Panc1 (cell line): ENCODE results near the gene TTC28. TPM values are rescaled to one million over a fixed set of nuclear protein-coding genes. Genes with fewer than 3 reads are reported as not detected.
"Not testable (repeated sequence)": the region's sequence is repeated elsewhere in the genome, so short reads cannot be mapped to it uniquely, and the experiment has no call there.

ENCODE experiments used
- ATAC-seq: fragments of 200-7000 bp; cut with Tn5 transposase; 2 replicates; pipeline ENCODE4 v1.9.1; 2020; ENCODE audit warnings: mild to moderate bottlenecking, moderate library complexity
- BruUV-seq: library from RNA; stranded (reverse); fragments of 400-500 nt; replicated peaks from 2 replicates; lab custom pipeline; 2021; lab: Mats Ljungman, UMichigan
- CTCF ChIA-PET: fragments of 300-600 bp; sonication (Branson Sonifier 250); formaldehyde crosslinking; loops from one replicate; lab custom pipeline; 2022; ENCODE audit warnings: antibody characterized with exemption; lab: Charles Lee
- POLR2A ChIA-PET: fragments of 300-600 bp; sonication (Branson Sonifier 250); formaldehyde crosslinking; loops from one replicate; lab custom pipeline; 2022; ENCODE audit warnings: antibody characterized with exemption; lab: Charles Lee
- DNase-seq: peaks from one replicate; pipeline ENCODE4 v3.0.0-alpha.2; 2010; ENCODE audit warnings: low read depth, low spot score
- H3K27ac ChIP-seq: 2 replicates; pipeline ENCODE4 v1.5.1; 2011; ENCODE audit warnings: mild to moderate bottlenecking, low read length, inconsistent platforms
- H3K27me3 ChIP-seq: fragments of 200-500 bp; sonication (Bioruptor generic); 2 replicates; pipeline ENCODE4 v1.6.0; 2014; ENCODE audit warnings: low read length, inconsistent platforms; ENCODE audit not compliant: control insufficient read depth, insufficient read depth
- H3K36me3 ChIP-seq: fragments of 200-500 bp; sonication (Bioruptor generic); 2 replicates; pipeline ENCODE4 v1.5.1; 2014; ENCODE audit warnings: inconsistent platforms, mild to moderate bottlenecking, low read length, moderate library complexity; ENCODE audit not compliant: control insufficient read depth, insufficient read depth
- H3K4me1 ChIP-seq: 2 replicates; pipeline ENCODE4 v1.5.1; 2011; ENCODE audit warnings: inconsistent platforms, mild to moderate bottlenecking, low read length, moderate library complexity; ENCODE audit not compliant: control insufficient read depth, insufficient read depth
- H3K4me3 ChIP-seq, 2 experiments: 2 replicates each; pipeline ENCODE4 v1.5.1; 2011 to 2012; ENCODE audit warnings: low read depth in 2 of 2, low read length in 2 of 2, mild to moderate bottlenecking in 2 of 2, inconsistent platforms in 1 of 2, moderate library complexity in 1 of 2
- H3K9me3 ChIP-seq: fragments of 200-500 bp; sonication (Bioruptor generic); 2 replicates; pipeline ENCODE4 v1.5.1; 2014; ENCODE audit warnings: low read depth, mild to moderate bottlenecking, inconsistent platforms, low read length, moderate library complexity; ENCODE audit not compliant: control insufficient read depth, insufficient read depth
- POLR2AphosphoS5 ChIP-seq: IDR thresholded peaks from 2 replicates; pipeline ENCODE4 v1.6.1; 2012; ENCODE audit warnings: mild to moderate bottlenecking, low read depth, low read length, moderate library complexity
- SIN3A ChIP-seq: IDR thresholded peaks from 2 replicates; pipeline ENCODE4 v1.6.1; 2012; ENCODE audit warnings: low read depth, mild to moderate bottlenecking, low read length, moderate library complexity, borderline replicate concordance; ENCODE audit not compliant: insufficient read depth
- TCF7L2 ChIP-seq: IDR thresholded peaks from 2 replicates; pipeline ENCODE4 v1.6.1; 2011; ENCODE audit warnings: mild to moderate bottlenecking, low read depth, low read length, inconsistent platforms
- in situ Hi-C: cut with HindIII; loops from 2 replicates; pipeline ENCODE4 v1.10.0; 2016; ENCODE audit warnings: low sequenced_read_pairs, low pct_unique_long_range_greater_than_20kb
- intact Hi-C: fragments of 100-400 bp; cut with micrococcal nuclease; formaldehyde crosslinking; loops from one replicate; pipeline ENCODE4 v1.10.0; 2022; ENCODE audit not compliant: unreplicated experiment
- total RNA-seq: library from RNA; stranded (reverse); gene quantifications from one replicate; pipeline ENCODE4 v1.2.1, GENCODE V29; 2021; ENCODE audit not compliant: unreplicated experiment
- TF ChIP-seq, protein P1 (sequence below), 2 experiments: IDR thresholded peaks; 2 replicates each; pipeline ENCODE4 v1.6.1; 2011 to 2012; ENCODE audit warnings: low read depth in 2 of 2, control low read depth in 1 of 2, low read length in 1 of 2, mild to moderate bottlenecking in 1 of 2, moderate library complexity in 1 of 2; ENCODE audit not compliant: insufficient read depth in 1 of 2
- TF ChIP-seq, protein P2 (sequence below): fragments of 450-650 bp; IDR thresholded peaks from 2 replicates; pipeline ENCODE4 v1.5.1; 2017; ENCODE audit warnings: mild to moderate bottlenecking

The TTC28 gene
- total RNA-seq, 1 experiment from 2014 or later, result 24.8 TPM

DNA sequence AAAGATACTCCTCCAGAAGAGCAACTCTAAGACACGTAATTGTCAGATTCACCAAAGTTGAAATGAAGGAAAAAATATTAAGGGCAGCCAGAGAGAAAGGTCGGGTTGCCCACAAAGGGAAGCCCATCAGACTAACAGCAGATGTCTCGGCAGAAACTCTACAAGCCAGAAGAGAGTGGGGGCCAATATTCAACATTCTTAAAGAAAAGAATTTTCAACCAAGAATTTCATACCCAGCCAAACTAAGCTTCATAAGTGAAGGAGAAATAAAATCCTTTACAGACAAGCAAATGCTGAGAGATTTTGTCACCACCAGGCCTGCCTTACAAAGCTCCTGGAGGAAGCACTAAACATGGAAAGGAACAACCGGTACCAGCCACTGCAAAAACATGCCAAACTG is 149.1 kb downstream of the TTC28 start:
- H3K4me1 ChIP-seq, H3K27me3 ChIP-seq, H3K27ac ChIP-seq, POLR2A ChIA-PET, BruUV-seq, CTCF ChIA-PET, ATAC-seq, H3K36me3 ChIP-seq, H3K4me3 ChIP-seq, intact Hi-C loops, H3K9me3 ChIP-seq, DNase-seq, in situ Hi-C loops: not testable (repeated sequence)

GRCh38 chr22:28529144-28529543 is 150.5 kb downstream of the TTC28 start:
- in situ Hi-C loops, H3K27ac ChIP-seq, H3K27me3 ChIP-seq, BruUV-seq, H3K4me1 ChIP-seq, POLR2A ChIA-PET, H3K9me3 ChIP-seq, DNase-seq, H3K4me3 ChIP-seq, ATAC-seq, H3K36me3 ChIP-seq, CTCF ChIA-PET, intact Hi-C loops: not testable (repeated sequence)

- no peaks in the 10 kb centered on the region for H3K9me3 ChIP-seq
- no peak for ATAC-seq
- ChIA-PET POLR2A (no interaction called here), CTCF (no interaction called here)
- no peaks in the 10 kb centered on the region for H3K27me3 ChIP-seq
- no peak overlapping the region for H3K27ac ChIP-seq
- in situ Hi-C loops (no loop called here), intact Hi-C loops (no loop called here)
- DNase-seq, result no peak
- H3K4me1 ChIP-seq, result no peaks in the 10 kb centered on the region
- no peaks in the 10 kb centered on the region for H3K36me3 ChIP-seq
- BruUV-seq, result no TSS peak
- H3K4me3 ChIP-seq, result no peak overlapping the region
- no peak for TF ChIP-seq SIN3A
- TF ChIP-seq POLR2AphosphoS5, result no peak
- TF ChIP-seq, protein P1, sequence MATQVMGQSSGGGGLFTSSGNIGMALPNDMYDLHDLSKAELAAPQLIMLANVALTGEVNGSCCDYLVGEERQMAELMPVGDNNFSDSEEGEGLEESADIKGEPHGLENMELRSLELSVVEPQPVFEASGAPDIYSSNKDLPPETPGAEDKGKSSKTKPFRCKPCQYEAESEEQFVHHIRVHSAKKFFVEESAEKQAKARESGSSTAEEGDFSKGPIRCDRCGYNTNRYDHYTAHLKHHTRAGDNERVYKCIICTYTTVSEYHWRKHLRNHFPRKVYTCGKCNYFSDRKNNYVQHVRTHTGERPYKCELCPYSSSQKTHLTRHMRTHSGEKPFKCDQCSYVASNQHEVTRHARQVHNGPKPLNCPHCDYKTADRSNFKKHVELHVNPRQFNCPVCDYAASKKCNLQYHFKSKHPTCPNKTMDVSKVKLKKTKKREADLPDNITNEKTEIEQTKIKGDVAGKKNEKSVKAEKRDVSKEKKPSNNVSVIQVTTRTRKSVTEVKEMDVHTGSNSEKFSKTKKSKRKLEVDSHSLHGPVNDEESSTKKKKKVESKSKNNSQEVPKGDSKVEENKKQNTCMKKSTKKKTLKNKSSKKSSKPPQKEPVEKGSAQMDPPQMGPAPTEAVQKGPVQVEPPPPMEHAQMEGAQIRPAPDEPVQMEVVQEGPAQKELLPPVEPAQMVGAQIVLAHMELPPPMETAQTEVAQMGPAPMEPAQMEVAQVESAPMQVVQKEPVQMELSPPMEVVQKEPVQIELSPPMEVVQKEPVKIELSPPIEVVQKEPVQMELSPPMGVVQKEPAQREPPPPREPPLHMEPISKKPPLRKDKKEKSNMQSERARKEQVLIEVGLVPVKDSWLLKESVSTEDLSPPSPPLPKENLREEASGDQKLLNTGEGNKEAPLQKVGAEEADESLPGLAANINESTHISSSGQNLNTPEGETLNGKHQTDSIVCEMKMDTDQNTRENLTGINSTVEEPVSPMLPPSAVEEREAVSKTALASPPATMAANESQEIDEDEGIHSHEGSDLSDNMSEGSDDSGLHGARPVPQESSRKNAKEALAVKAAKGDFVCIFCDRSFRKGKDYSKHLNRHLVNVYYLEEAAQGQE (IDR thresholded peaks at IDR 0.05; ENCODE audit: insufficient read depth in 1 of 2, low read depth in 2 of 2, low read length in 1 of 2), result no peak
- no peak for TF ChIP-seq TCF7L2
- TF ChIP-seq, protein P2, sequence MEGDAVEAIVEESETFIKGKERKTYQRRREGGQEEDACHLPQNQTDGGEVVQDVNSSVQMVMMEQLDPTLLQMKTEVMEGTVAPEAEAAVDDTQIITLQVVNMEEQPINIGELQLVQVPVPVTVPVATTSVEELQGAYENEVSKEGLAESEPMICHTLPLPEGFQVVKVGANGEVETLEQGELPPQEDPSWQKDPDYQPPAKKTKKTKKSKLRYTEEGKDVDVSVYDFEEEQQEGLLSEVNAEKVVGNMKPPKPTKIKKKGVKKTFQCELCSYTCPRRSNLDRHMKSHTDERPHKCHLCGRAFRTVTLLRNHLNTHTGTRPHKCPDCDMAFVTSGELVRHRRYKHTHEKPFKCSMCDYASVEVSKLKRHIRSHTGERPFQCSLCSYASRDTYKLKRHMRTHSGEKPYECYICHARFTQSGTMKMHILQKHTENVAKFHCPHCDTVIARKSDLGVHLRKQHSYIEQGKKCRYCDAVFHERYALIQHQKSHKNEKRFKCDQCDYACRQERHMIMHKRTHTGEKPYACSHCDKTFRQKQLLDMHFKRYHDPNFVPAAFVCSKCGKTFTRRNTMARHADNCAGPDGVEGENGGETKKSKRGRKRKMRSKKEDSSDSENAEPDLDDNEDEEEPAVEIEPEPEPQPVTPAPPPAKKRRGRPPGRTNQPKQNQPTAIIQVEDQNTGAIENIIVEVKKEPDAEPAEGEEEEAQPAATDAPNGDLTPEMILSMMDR, result no peak
Measured at GRCh38 chr22:28521451-28521850, 158.2 kb downstream of the TTC28 start.
